Breast epithelium (tissue), 4 donors: Measurements from ENCODE around the gene NDUFV2. TPM values are rescaled to one million over a fixed set of nuclear protein-coding genes. Genes with fewer than 3 reads are reported as not detected.
A peak's percentile ranks its signal among the peaks of the same experiment; 100 is the strongest.

Experiments
- DNase-seq, 2 donors: peaks; one replicate each; pipeline ENCODE4 v3.0.0-alpha.2; 2019; ENCODE audit warnings: low spot score in 2 of 2
- H3K27ac ChIP-seq, 2 donors: fragments of 200-600 bp; sonication (generic) in 1 of 2; one replicate each; pipeline ENCODE4 v1.5.1; 2016 to 2019; ENCODE audit warnings: mild to moderate bottlenecking in 1 of 2
- H3K27me3 ChIP-seq, 2 donors: fragments of 200-600 bp; sonication (generic) in 1 of 2; one replicate each; pipeline versions ENCODE4 v1.5.1 to v1.6.0; 2017 to 2019; ENCODE audit warnings: control low read depth in 1 of 2, mild to moderate bottlenecking in 1 of 2
- H3K36me3 ChIP-seq: fragments of 200-600 bp; one replicate; pipeline ENCODE4 v1.5.1; 2019
- H3K4me1 ChIP-seq, 2 donors: fragments of 200-600 bp; sonication (generic); one replicate each; pipeline ENCODE4 v1.5.1; 2016 to 2019; ENCODE audit warnings: control low read depth in 1 of 2
- H3K4me3 ChIP-seq, 3 donors: fragments of 200-600 bp; sonication (generic); 1 replicate in 2 of 3; 2 replicates in 1 of 3; pipeline ENCODE4 v1.5.1; 2016 to 2019; ENCODE audit warnings: mild to moderate bottlenecking in 3 of 3, moderate library complexity in 2 of 3
- H3K9me3 ChIP-seq, 2 donors: fragments of 200-600 bp; sonication (generic) in 1 of 2; one replicate each; pipeline ENCODE4 v1.5.1; 2016 to 2019; ENCODE audit warnings: control low read depth in 1 of 2
- CTCF ChIP-seq, 3 donors: fragments of 450-650 bp; IDR thresholded peaks; one replicate each; pipeline ENCODE4 v1.5.1; 2016 to 2017; ENCODE audit warnings: antibody characterized with exemption in 3 of 3, mild to moderate bottlenecking in 3 of 3, moderate library complexity in 3 of 3
- POLR2A ChIP-seq: fragments of 450-650 bp; IDR thresholded peaks from one replicate; pipeline ENCODE4 v1.6.1; 2016; ENCODE audit warnings: antibody characterized with exemption, mild to moderate bottlenecking, moderate library complexity
- POLR2AphosphoS5 ChIP-seq, 3 donors: sonication (generic); formaldehyde crosslinking; IDR thresholded peaks; one replicate each; pipeline ENCODE4 v1.6.1; 2017; ENCODE audit warnings: antibody characterized with exemption in 3 of 3
- intact Hi-C: fragments of 100-400 bp; cut with DNase I; formaldehyde crosslinking; loops from one replicate; pipeline ENCODE4 v1.15.1; 2023; ENCODE audit warnings: low total_unique reads
- total RNA-seq, 3 donors: library from RNA; depleted of rRNA; stranded (reverse); fragments of >200 nt; gene quantifications; one replicate each; pipeline ENCODE4 v1.1.0, GENCODE V29; 2016

The NDUFV2 gene
- total RNA-seq, 3 donors from 2014 or later = 106 to 116 (median 113) TPM

- no peak for TF ChIP-seq CTCF (IDR thresholded peaks at IDR 0.05)
- no peak for TF ChIP-seq POLR2A
- no peak for TF ChIP-seq POLR2AphosphoS5 (IDR thresholded peaks at IDR 0.05)
- Histone ChIP-seq H3K27ac (no peak overlapping the region), H3K36me3 (no peaks in the 10 kb centered on the region), H3K4me3 (no peak overlapping the region), H3K9me3 (no peaks in the 10 kb centered on the region), H3K27me3 (no peaks in the 10 kb centered on the region), H3K4me1 (no peaks in the 10 kb centered on the region)
- no peak for DNase-seq
- intact Hi-C loops = loop anchor here (10.0 kb wide), 1 partner anchor 77 kb away; no protein-coding TSS in a partner anchor
These were observed 34.7 kb upstream of the NDUFV2 start for GRCh38 chr18:9067823-9068222.

GRCh38 chr18:9068346-9068745, 34.2 kb upstream of the NDUFV2 start:
- intact Hi-C loops = loop anchor here (10.0 kb wide), 1 partner anchor 76 kb away; no protein-coding TSS in a partner anchor
- H3K4me1 ChIP-seq = no peaks in the 10 kb centered on the region
- TF ChIP-seq POLR2AphosphoS5 (IDR thresholded peaks at IDR 0.05) (no peak), CTCF (IDR thresholded peaks at IDR 0.05) (no peak), POLR2A (no peak)
- H3K36me3 ChIP-seq = no peaks in the 10 kb centered on the region
- H3K27ac ChIP-seq = no peak overlapping the region
- DNase-seq = no peak
- no peak overlapping the region for H3K4me3 ChIP-seq
- H3K9me3 ChIP-seq = no peaks in the 10 kb centered on the region
- H3K27me3 ChIP-seq = no peaks in the 10 kb centered on the region

GRCh38 chr18:9069601-9070000, 32.9 kb upstream of the NDUFV2 start:
- Histone ChIP-seq H3K9me3 (no peaks in the 10 kb centered on the region), H3K36me3 (no peaks in the 10 kb centered on the region), H3K27ac (no peak overlapping the region), H3K4me3 (no peak overlapping the region), H3K4me1 (no peaks in the 10 kb centered on the region), H3K27me3 (no peaks in the 10 kb centered on the region)
- intact Hi-C loops = loop anchor here (10.0 kb wide), 1 partner anchor 75 kb away; no protein-coding TSS in a partner anchor
- no peak for TF ChIP-seq CTCF (IDR thresholded peaks at IDR 0.05)
- no peak for TF ChIP-seq POLR2AphosphoS5 (IDR thresholded peaks at IDR 0.05)
- no peak for TF ChIP-seq POLR2A
- no peak for DNase-seq

GRCh38 chr18:9070212-9070611, 32.3 kb upstream of the NDUFV2 start:
- no peaks in the 10 kb centered on the region for H3K27me3 ChIP-seq
- H3K27ac ChIP-seq = no peak overlapping the region
- H3K4me1 ChIP-seq = no peaks in the 10 kb centered on the region
- no peak overlapping the region for H3K4me3 ChIP-seq
- H3K36me3 ChIP-seq = no peaks in the 10 kb centered on the region
- DNase-seq = no peak
- no peaks in the 10 kb centered on the region for H3K9me3 ChIP-seq
- intact Hi-C loops = no loop called here
- no peak for TF ChIP-seq POLR2AphosphoS5 (IDR thresholded peaks at IDR 0.05)
- TF ChIP-seq POLR2A = no peak
- no peak for TF ChIP-seq CTCF (IDR thresholded peaks at IDR 0.05)

GRCh38 chr18:9079818-9080528, 22.5 kb upstream of the NDUFV2 start:
- Histone ChIP-seq H3K4me1 (no peaks in the 10 kb centered on the region), H3K27ac (peak overlapping the region in 1 of 2 donors; percentile 18), H3K36me3 (no peaks in the 10 kb centered on the region), H3K9me3 (no peaks in the 10 kb centered on the region), H3K27me3 (no peaks in the 10 kb centered on the region), H3K4me3 (no peak overlapping the region)
- no peak for TF ChIP-seq POLR2AphosphoS5 (IDR thresholded peaks at IDR 0.05)
- no peak for TF ChIP-seq CTCF (IDR thresholded peaks at IDR 0.05)
- no peak for TF ChIP-seq POLR2A
- no peak for DNase-seq
- intact Hi-C loops = no loop called here
